IMR-90 (cell line): ENCODE data around the gene SYT8. TPM values are rescaled to one million over a fixed set of nuclear protein-coding genes. Genes with fewer than 3 reads are reported as not detected.

Experiments
- ATAC-seq: fragments of 200-7000 bp; cut with Tn5 transposase; 2 replicates; pipeline ENCODE4 v1.9.1; 2020; ENCODE audit warnings: low read depth, mild to moderate bottlenecking, moderate library complexity
- BruUV-seq: library from RNA; stranded (reverse); fragments of 400-500 nt; replicated peaks from 2 replicates; lab custom pipeline; 2021; lab: Mats Ljungman, UMichigan
- CTCF ChIA-PET: fragments of 300-600 bp; formaldehyde crosslinking; extraction: SDS; loops from one replicate; lab custom pipeline; 2021; ENCODE audit warnings: antibody characterized with exemption; lab: Yijun Ruan, JAX
- POLR2A ChIA-PET: fragments of 300-600 bp; sonication (Branson Sonifier 250); formaldehyde crosslinking; loops from one replicate; lab custom pipeline; 2022; ENCODE audit warnings: antibody characterized with exemption; ENCODE audit not compliant: unreplicated experiment; lab: Charles Lee
- DNase-seq: peaks from one replicate; pipeline ENCODE4 v3.0.0; 2013
- H2AFZ ChIP-seq: replicated peaks from 2 replicates; pipeline ENCODE3; 2013; ENCODE audit warnings: low read length, mild to moderate bottlenecking; ENCODE audit not compliant: poor library complexity
- H2AK5ac ChIP-seq: 2 replicates; pipeline ENCODE4 v1.6.1; 2013; ENCODE audit warnings: low read depth, low read length, inconsistent platforms
- H2AK9ac ChIP-seq: replicated peaks from 2 replicates; pipeline ENCODE3; 2013; ENCODE audit warnings: mild to moderate bottlenecking, low read depth, low read length, moderate library complexity; ENCODE audit not compliant: poor library complexity
- H2BK120ac ChIP-seq: 2 replicates; pipeline ENCODE4 v1.6.1; 2013; ENCODE audit warnings: low read depth, low read length, inconsistent platforms
- H2BK15ac ChIP-seq: 3 replicates; pipeline ENCODE4 v1.6.1; 2013; ENCODE audit warnings: low read depth, low read length, inconsistent platforms
- H2BK20ac ChIP-seq: 2 replicates; pipeline ENCODE4 v1.6.1; 2013; ENCODE audit warnings: low read depth, mild to moderate bottlenecking, inconsistent platforms, low read length, moderate library complexity
- H2BK5ac ChIP-seq: 2 replicates; pipeline ENCODE4 v1.6.1; 2013; ENCODE audit warnings: mild to moderate bottlenecking, low read depth, low read length, inconsistent platforms; ENCODE audit not compliant: poor library complexity, severe bottlenecking
- H3K14ac ChIP-seq: replicated peaks from 2 replicates; pipeline ENCODE4 v1.6.1; 2013; ENCODE audit warnings: low read depth, low read length, inconsistent platforms
- H3K18ac ChIP-seq: 2 replicates; pipeline ENCODE4 v1.6.1; 2013; ENCODE audit warnings: low read depth, low read length, control low read depth
- H3K23ac ChIP-seq: 2 replicates; pipeline ENCODE4 v1.6.1; 2013; ENCODE audit warnings: low read depth, low read length, inconsistent platforms
- H3K27ac ChIP-seq: 2 replicates; pipeline ENCODE4 v1.5.1; 2013; ENCODE audit warnings: mild to moderate bottlenecking, control low read depth, low read length; ENCODE audit not compliant: insufficient read depth
- H3K27me3 ChIP-seq: 2 replicates; pipeline ENCODE4 v1.6.1; 2013; ENCODE audit warnings: low read length; ENCODE audit not compliant: control insufficient read depth, insufficient read depth
- H3K36me3 ChIP-seq: 2 replicates; pipeline ENCODE4 v1.6.1; 2013; ENCODE audit warnings: low read length, mixed read lengths; ENCODE audit not compliant: control insufficient read depth, insufficient read depth
- H3K4ac ChIP-seq: 2 replicates; pipeline ENCODE4 v1.6.1; 2013; ENCODE audit warnings: low read depth, low read length, inconsistent platforms
- H3K4me1 ChIP-seq: 2 replicates; pipeline ENCODE4 v1.6.1; 2013; ENCODE audit warnings: low read length, mixed read lengths; ENCODE audit not compliant: control insufficient read depth, insufficient read depth
- H3K4me2 ChIP-seq: 2 replicates; pipeline ENCODE4 v1.6.1; 2013; ENCODE audit warnings: low read depth, mild to moderate bottlenecking, control low read depth, low read length, moderate library complexity
- H3K4me3 ChIP-seq: 2 replicates; pipeline ENCODE4 v1.5.1; 2013; ENCODE audit warnings: low read depth, mild to moderate bottlenecking, control low read depth, low read length, moderate library complexity; ENCODE audit not compliant: insufficient read depth
- H3K56ac ChIP-seq: 2 replicates; pipeline ENCODE4 v1.6.1; 2013; ENCODE audit warnings: low read length, inconsistent platforms; ENCODE audit not compliant: insufficient read depth; ENCODE audit errors: extremely low read depth
- H3K79me1 ChIP-seq, 2 experiments: 2 replicates each; pipeline ENCODE4 v1.6.1; 2013; ENCODE audit warnings: low read length in 2 of 2, inconsistent platforms in 1 of 2, low read depth in 1 of 2
- H3K9ac ChIP-seq: 2 replicates; pipeline ENCODE4 v1.6.1; 2013; ENCODE audit warnings: low read depth, low read length, control low read depth
- H3K9me1 ChIP-seq: 2 replicates; pipeline ENCODE4 v1.6.1; 2013; ENCODE audit warnings: low read length, inconsistent platforms; ENCODE audit not compliant: insufficient read depth
- H3K9me3 ChIP-seq: 2 replicates; pipeline ENCODE4 v1.6.1; 2013; ENCODE audit warnings: low read length; ENCODE audit not compliant: control insufficient read depth, insufficient read depth
- H4K20me1 ChIP-seq: 2 replicates; pipeline ENCODE4 v1.6.1; 2013; ENCODE audit warnings: low read length, inconsistent platforms; ENCODE audit not compliant: insufficient read depth
- H4K5ac ChIP-seq: 2 replicates; pipeline ENCODE4 v1.6.1; 2013; ENCODE audit warnings: mild to moderate bottlenecking, low read depth, low read length, control low read depth
- H4K8ac ChIP-seq, 2 experiments: 2 replicates each; pipeline ENCODE4 v1.6.1; 2013; ENCODE audit warnings: low read depth in 2 of 2, low read length in 2 of 2, control low read depth in 1 of 2, inconsistent platforms in 1 of 2
- H4K91ac ChIP-seq: 2 replicates; pipeline ENCODE4 v1.6.1; 2013; ENCODE audit warnings: low read depth, low read length, inconsistent platforms; ENCODE audit not compliant: insufficient read depth
- BHLHE40 ChIP-seq: fragments of 150-350 bp; IDR thresholded peaks from 2 replicates; pipeline ENCODE4 v1.6.1; 2016; ENCODE audit warnings: mild to moderate bottlenecking, low read depth, low read length
- CEBPB ChIP-seq: IDR thresholded peaks from 2 replicates; pipeline ENCODE4 v1.6.1; 2012; ENCODE audit warnings: low read depth, low read length, improper control_type of control experiment
- CHD1 ChIP-seq: IDR thresholded peaks from 2 replicates; pipeline ENCODE4 v1.6.1; 2012; ENCODE audit warnings: low read depth, low read length, improper control_type of control experiment
- FOS ChIP-seq: fragments of 150-350 bp; IDR thresholded peaks from 2 replicates; pipeline ENCODE4 v1.6.1; 2016; ENCODE audit warnings: low read depth, low read length
- MAFK ChIP-seq: IDR thresholded peaks from 2 replicates; pipeline ENCODE4 v1.6.1; 2012; ENCODE audit warnings: low read depth, low read length, improper control_type of control experiment
- MAZ ChIP-seq: IDR thresholded peaks from 2 replicates; pipeline ENCODE4 v1.6.1; 2012; ENCODE audit warnings: low read depth, mild to moderate bottlenecking, low read length, improper control_type of control experiment, moderate library complexity, borderline replicate concordance
- MXI1 ChIP-seq: IDR thresholded peaks from 2 replicates; pipeline ENCODE4 v1.6.1; 2012; ENCODE audit warnings: low read depth, mild to moderate bottlenecking, low read length, moderate library complexity, borderline replicate concordance
- NFE2L2 ChIP-seq: fragments of 150-350 bp; IDR thresholded peaks from 2 replicates; pipeline ENCODE4 v1.6.1; 2016; ENCODE audit warnings: low read depth, mild to moderate bottlenecking, low read length
- POLR2A ChIP-seq: IDR thresholded peaks from 2 replicates; pipeline ENCODE4 v1.6.1; 2012; ENCODE audit warnings: mild to moderate bottlenecking, low read depth, low read length
- RAD21 ChIP-seq: IDR thresholded peaks from 2 replicates; pipeline ENCODE4 v1.6.1; 2012; ENCODE audit warnings: low read length, improper control_type of control experiment
- RCOR1 ChIP-seq: IDR thresholded peaks from 2 replicates; pipeline ENCODE4 v1.6.1; 2012; ENCODE audit warnings: mild to moderate bottlenecking, low read length, improper control_type of control experiment; ENCODE audit not compliant: insufficient replicate concordance
- RFX5 ChIP-seq: IDR thresholded peaks from 2 replicates; pipeline ENCODE4 v1.8.0; 2012; ENCODE audit warnings: low read depth, mild to moderate bottlenecking, low read length, moderate library complexity
- SMC3 ChIP-seq: fragments of 150-350 bp; IDR thresholded peaks from 2 replicates; pipeline ENCODE4 v1.6.1; 2016; ENCODE audit warnings: low read depth, mild to moderate bottlenecking, antibody characterized with exemption, low read length, moderate library complexity
- WGBS, 2 experiments: methylation state at CpG; one replicate each; pipeline versions ENCODE4 v1.1.5 to v1.1.7; 2013; ENCODE audit warnings: missing lambda C conversion rate in 2 of 2; ENCODE audit not compliant: insufficient read length in 1 of 2; ENCODE audit errors: extremely low coverage in 2 of 2; 5-methylcytosine and 5-hydroxymethylcytosine counted together
- dilution Hi-C: fragments of 300-500 bp; cut with HindIII; formaldehyde crosslinking; loops from one replicate; pipeline ENCODE4 v1.14.3; 2018; ENCODE audit warnings: low sequenced_read_pairs; ENCODE audit not compliant: unreplicated experiment
- in situ Hi-C: fragments of 300-500 bp; cut with MboI; formaldehyde crosslinking; loops from 3 replicates; pipeline ENCODE4 v1.14.3; 2019; ENCODE audit warnings: low sequenced_read_pairs, inconsistent platforms, mixed read lengths
- intact Hi-C: fragments of 100-400 bp; cut with micrococcal nuclease; formaldehyde crosslinking; loops from 2 replicates; pipeline ENCODE4 v1.10.0; 2022
- polyA plus RNA-seq, 3 experiments: library from polyadenylated mRNA; depleted of rRNA; stranded (reverse); fragments of >200 nt; gene quantifications; 2 replicates each; pipeline ENCODE4 v1.2.3, GENCODE V29; 2012; ENCODE audit warnings: low replicate concordance in 1 of 3
- total RNA-seq: library from RNA; depleted of rRNA; stranded (reverse); fragments of >200 nt; gene quantifications from 2 replicates; pipeline ENCODE4 v1.2.3, GENCODE V29; 2012
- TF ChIP-seq, protein P1 (sequence below): fragments of 150-350 bp; IDR thresholded peaks from 2 replicates; pipeline ENCODE4 v1.6.1; 2017; ENCODE audit warnings: mild to moderate bottlenecking, antibody characterized with exemption, low read length, low read depth
- TF ChIP-seq, protein P2 (sequence below): fragments of 150-350 bp; IDR thresholded peaks from 2 replicates; pipeline ENCODE4 v1.6.1; 2016; ENCODE audit warnings: low read depth, mild to moderate bottlenecking, low read length, moderate library complexity, borderline replicate concordance
- TF ChIP-seq, protein P3 (sequence below): conservative IDR thresholded peaks from 2 replicates; pipeline ENCODE4 v1.5.1; 2012; ENCODE audit warnings: mild to moderate bottlenecking, low read depth, low read length, improper control_type of control experiment

SYT8 gene
- total and polyA plus RNA-seq, 2 of the 4 experiments (the other 2 are of a cell fraction) = not detected

DNA sequence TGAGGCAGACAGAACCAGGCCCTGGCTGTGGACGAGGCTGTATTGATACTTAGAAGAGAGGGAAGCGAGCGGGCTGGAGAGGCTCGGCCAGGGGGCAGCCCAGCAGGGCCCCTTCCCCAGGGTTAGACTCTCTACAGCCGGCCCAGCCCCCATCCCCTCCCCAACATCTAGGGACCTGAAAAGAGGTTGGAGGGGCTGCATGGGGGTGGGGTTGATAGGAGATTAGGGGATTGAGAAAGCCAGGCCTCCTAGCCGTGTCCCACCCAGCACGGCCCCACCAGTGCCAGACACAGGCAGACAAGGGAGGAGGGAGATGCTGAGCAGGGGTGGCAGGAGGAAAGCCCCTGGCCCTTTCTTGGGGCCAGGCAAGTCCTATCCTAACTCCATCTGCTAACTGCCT lies 23.8 kb downstream of the SYT8 start:
- no peak overlapping the region for H3K4me3 ChIP-seq
- no peaks in the 10 kb centered on the region for H3K36me3 ChIP-seq
- H3K27ac ChIP-seq = no peak overlapping the region
- H2BK5ac ChIP-seq = no peak overlapping the region
- no peak overlapping the region for H3K14ac ChIP-seq
- in situ Hi-C loops = no loop called here
- H3K9ac ChIP-seq = no peak overlapping the region
- no peak overlapping the region for H3K4me2 ChIP-seq
- H2BK20ac ChIP-seq = no peak overlapping the region
- H2BK120ac ChIP-seq = no peak overlapping the region
- H3K9me1 ChIP-seq = peaks cover 4% of the 10 kb centered on the region
- no peaks in the 10 kb centered on the region for H4K20me1 ChIP-seq
- dilution Hi-C loops = no loop called here
- H2BK15ac ChIP-seq = no peak overlapping the region
- no peak overlapping the region for H2AK5ac ChIP-seq
- H2AK9ac ChIP-seq = no peak overlapping the region
- H4K5ac ChIP-seq = no peak overlapping the region
- no TSS peak for BruUV-seq
- H3K9me3 ChIP-seq = no peaks in the 10 kb centered on the region
- POLR2A ChIA-PET = no interaction called here
- DNase-seq = no peak
- no CpG with 5 or more reads among the region's 7 CpGs for whole genome bisulfite sequencing, 2 experiments
- CTCF ChIA-PET = no interaction called here
- ATAC-seq = no peak
- H3K27me3 ChIP-seq = peaks cover 29% of the 10 kb centered on the region
- H3K56ac ChIP-seq = no peak overlapping the region
- no peak overlapping the region for H3K18ac ChIP-seq
- peaks cover 3% of the 10 kb centered on the region; the same call in 1 of the 2 replicates for H3K4me1 ChIP-seq
- no peak overlapping the region for H2AFZ ChIP-seq
- no peak overlapping the region for H3K23ac ChIP-seq
- no peak overlapping the region for H4K91ac ChIP-seq
- TF ChIP-seq RFX5 = no peak
- no peak for TF ChIP-seq NFE2L2
- TF ChIP-seq MAZ = no peak
- TF ChIP-seq MXI1 = no peak
- no peak for TF ChIP-seq CEBPB
- TF ChIP-seq RAD21 = no peak
- no peak for TF ChIP-seq BHLHE40
- no peak for TF ChIP-seq RCOR1
- TF ChIP-seq MAFK = no peak
- TF ChIP-seq, protein P1, sequence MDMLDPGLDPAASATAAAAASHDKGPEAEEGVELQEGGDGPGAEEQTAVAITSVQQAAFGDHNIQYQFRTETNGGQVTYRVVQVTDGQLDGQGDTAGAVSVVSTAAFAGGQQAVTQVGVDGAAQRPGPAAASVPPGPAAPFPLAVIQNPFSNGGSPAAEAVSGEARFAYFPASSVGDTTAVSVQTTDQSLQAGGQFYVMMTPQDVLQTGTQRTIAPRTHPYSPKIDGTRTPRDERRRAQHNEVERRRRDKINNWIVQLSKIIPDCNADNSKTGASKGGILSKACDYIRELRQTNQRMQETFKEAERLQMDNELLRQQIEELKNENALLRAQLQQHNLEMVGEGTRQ = no peak
- TF ChIP-seq CHD1 = no peak
- no peak for TF ChIP-seq SMC3
- TF ChIP-seq, protein P2, sequence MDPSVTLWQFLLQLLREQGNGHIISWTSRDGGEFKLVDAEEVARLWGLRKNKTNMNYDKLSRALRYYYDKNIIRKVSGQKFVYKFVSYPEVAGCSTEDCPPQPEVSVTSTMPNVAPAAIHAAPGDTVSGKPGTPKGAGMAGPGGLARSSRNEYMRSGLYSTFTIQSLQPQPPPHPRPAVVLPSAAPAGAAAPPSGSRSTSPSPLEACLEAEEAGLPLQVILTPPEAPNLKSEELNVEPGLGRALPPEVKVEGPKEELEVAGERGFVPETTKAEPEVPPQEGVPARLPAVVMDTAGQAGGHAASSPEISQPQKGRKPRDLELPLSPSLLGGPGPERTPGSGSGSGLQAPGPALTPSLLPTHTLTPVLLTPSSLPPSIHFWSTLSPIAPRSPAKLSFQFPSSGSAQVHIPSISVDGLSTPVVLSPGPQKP = no peak
- no peak for TF ChIP-seq POLR2A
- no peak for TF ChIP-seq FOS
- TF ChIP-seq, protein P3, sequence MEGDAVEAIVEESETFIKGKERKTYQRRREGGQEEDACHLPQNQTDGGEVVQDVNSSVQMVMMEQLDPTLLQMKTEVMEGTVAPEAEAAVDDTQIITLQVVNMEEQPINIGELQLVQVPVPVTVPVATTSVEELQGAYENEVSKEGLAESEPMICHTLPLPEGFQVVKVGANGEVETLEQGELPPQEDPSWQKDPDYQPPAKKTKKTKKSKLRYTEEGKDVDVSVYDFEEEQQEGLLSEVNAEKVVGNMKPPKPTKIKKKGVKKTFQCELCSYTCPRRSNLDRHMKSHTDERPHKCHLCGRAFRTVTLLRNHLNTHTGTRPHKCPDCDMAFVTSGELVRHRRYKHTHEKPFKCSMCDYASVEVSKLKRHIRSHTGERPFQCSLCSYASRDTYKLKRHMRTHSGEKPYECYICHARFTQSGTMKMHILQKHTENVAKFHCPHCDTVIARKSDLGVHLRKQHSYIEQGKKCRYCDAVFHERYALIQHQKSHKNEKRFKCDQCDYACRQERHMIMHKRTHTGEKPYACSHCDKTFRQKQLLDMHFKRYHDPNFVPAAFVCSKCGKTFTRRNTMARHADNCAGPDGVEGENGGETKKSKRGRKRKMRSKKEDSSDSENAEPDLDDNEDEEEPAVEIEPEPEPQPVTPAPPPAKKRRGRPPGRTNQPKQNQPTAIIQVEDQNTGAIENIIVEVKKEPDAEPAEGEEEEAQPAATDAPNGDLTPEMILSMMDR = no peak
- H3K4ac ChIP-seq = no peak overlapping the region
- no peaks in the 10 kb centered on the region for H3K79me1 ChIP-seq
- no peak overlapping the region for H4K8ac ChIP-seq
- intact Hi-C loops = no loop called here
